ENCODE measurements around the gene COL6A3.

COL6A3 gene

DNA sequence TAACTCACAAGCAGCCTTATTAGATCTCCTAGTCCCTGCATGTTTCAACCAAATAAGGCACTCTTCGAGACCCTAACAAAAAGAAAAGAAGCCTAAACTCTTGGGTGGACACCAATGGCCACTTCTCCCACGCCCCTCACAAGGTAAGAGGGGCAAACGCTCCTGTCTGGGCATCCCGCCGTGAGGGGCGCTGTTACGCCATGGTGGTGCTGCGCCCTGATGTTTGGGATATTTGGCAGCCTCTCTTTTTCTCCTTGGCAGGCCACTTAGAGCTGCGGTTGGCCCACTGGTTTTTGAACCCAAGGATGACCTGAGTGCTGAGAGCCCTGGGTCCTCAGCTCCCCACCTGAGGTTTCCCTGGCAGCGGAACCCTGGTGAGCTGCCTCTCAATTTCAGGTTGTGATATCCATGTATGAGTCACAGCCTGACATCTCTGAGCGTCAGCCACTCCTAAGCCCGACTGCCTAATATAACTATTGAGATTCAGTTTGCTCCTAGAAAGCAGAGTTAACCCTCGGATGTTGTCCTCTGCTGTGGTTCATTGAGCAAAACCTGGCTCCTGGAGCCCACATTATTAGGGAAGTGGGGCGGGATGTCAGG, 103.3 kb downstream of the COL6A3 start:
- no peaks in the 10 kb centered on the region for H3K79me2 ChIP-seq (ENCODE audit: insufficient read depth, low read depth)
- no peaks in the 10 kb centered on the region for H3K27me3 ChIP-seq (ENCODE audit: insufficient read depth, low read depth)
- no peak overlapping the region for H3K4me3 ChIP-seq (IDR thresholded peaks at IDR 0.05; ENCODE audit: insufficient read depth, low read depth, low read length)
- no peak overlapping the region for H3K27ac ChIP-seq
- H3K4me2 ChIP-seq, result no peak overlapping the region
- H4K20me1 ChIP-seq (ENCODE audit: insufficient read depth), result no peaks in the 10 kb centered on the region
- TF ChIP-seq, protein P1, sequence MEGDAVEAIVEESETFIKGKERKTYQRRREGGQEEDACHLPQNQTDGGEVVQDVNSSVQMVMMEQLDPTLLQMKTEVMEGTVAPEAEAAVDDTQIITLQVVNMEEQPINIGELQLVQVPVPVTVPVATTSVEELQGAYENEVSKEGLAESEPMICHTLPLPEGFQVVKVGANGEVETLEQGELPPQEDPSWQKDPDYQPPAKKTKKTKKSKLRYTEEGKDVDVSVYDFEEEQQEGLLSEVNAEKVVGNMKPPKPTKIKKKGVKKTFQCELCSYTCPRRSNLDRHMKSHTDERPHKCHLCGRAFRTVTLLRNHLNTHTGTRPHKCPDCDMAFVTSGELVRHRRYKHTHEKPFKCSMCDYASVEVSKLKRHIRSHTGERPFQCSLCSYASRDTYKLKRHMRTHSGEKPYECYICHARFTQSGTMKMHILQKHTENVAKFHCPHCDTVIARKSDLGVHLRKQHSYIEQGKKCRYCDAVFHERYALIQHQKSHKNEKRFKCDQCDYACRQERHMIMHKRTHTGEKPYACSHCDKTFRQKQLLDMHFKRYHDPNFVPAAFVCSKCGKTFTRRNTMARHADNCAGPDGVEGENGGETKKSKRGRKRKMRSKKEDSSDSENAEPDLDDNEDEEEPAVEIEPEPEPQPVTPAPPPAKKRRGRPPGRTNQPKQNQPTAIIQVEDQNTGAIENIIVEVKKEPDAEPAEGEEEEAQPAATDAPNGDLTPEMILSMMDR (conservative IDR thresholded peaks at IDR 0.05; ENCODE audit: low read depth, low read length), result no peak
- no peak overlapping the region for H2AFZ ChIP-seq (ENCODE audit: low read depth)
- H3K36me3 ChIP-seq (ENCODE audit: insufficient read depth), result no peaks in the 10 kb centered on the region
- H3K4me1 ChIP-seq (ENCODE audit: low read depth, poor library complexity, severe bottlenecking), result no peaks in the 10 kb centered on the region
- H3K9ac ChIP-seq, result no peak overlapping the region

DNA sequence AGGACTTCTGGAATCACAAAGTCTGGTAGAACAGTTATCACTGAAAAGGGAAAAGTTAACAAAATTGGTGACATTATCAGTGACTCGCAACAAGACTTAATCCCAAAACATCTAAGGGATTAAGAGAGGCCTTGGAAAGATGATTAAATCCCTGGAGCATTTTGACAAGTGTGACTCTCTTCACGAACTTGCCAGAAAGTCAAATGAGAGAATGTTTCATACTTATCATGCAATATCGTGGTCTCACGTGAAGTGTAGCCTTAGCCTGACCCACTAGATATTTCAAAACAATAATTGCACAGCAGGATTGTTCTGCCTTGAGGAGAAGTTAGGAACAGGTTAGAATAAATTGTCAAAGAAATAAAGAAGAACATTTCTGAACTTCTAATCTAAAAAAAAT, 104.5 kb downstream of the COL6A3 start:
- H3K36me3 ChIP-seq (ENCODE audit: insufficient read depth), result no peaks in the 10 kb centered on the region
- H3K4me2 ChIP-seq, result no peak overlapping the region
- no peak overlapping the region for H3K27ac ChIP-seq
- no peaks in the 10 kb centered on the region for H3K4me1 ChIP-seq (ENCODE audit: low read depth, poor library complexity, severe bottlenecking)
- no peak overlapping the region for H2AFZ ChIP-seq (ENCODE audit: low read depth)
- H3K4me3 ChIP-seq (IDR thresholded peaks at IDR 0.05; ENCODE audit: insufficient read depth, low read depth, low read length), result no peak overlapping the region
- H4K20me1 ChIP-seq (ENCODE audit: insufficient read depth), result no peaks in the 10 kb centered on the region
- no peaks in the 10 kb centered on the region for H3K79me2 ChIP-seq (ENCODE audit: insufficient read depth, low read depth)
- no peaks in the 10 kb centered on the region for H3K27me3 ChIP-seq (ENCODE audit: insufficient read depth, low read depth)
- H3K9ac ChIP-seq, result no peak overlapping the region
- TF ChIP-seq, protein P1 (conservative IDR thresholded peaks at IDR 0.05; ENCODE audit: low read depth, low read length), result no peak

DNA sequence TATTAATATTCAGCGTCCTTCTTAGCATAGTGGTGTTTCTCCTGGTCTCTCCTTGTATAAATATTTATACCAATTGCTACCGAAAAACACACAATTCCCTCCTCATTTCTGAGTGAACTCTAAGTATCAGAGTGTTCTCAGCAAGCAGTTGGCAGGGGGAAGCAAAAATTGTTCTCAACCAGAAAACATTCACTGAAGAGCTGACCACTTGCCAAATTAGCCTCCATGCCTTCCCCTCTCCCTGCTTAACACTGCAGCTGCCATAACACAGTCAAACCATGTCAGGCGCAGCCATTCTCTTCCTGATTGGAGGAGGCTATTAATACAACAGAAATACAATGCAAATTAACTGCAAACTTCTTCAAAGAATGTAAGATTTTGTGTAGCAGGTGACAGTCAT, 105.0 kb downstream of the COL6A3 start:
- H3K27ac ChIP-seq, result no peak overlapping the region
- no peaks in the 10 kb centered on the region for H4K20me1 ChIP-seq (ENCODE audit: insufficient read depth)
- no peak overlapping the region for H3K9ac ChIP-seq
- H3K36me3 ChIP-seq (ENCODE audit: insufficient read depth), result no peaks in the 10 kb centered on the region
- no peaks in the 10 kb centered on the region for H3K27me3 ChIP-seq (ENCODE audit: insufficient read depth, low read depth)
- no peak overlapping the region for H3K4me2 ChIP-seq
- H3K4me3 ChIP-seq (IDR thresholded peaks at IDR 0.05; ENCODE audit: insufficient read depth, low read depth, low read length), result no peak overlapping the region
- H3K79me2 ChIP-seq (ENCODE audit: insufficient read depth, low read depth), result no peaks in the 10 kb centered on the region
- H3K4me1 ChIP-seq (ENCODE audit: low read depth, poor library complexity, severe bottlenecking), result no peaks in the 10 kb centered on the region
- H2AFZ ChIP-seq (ENCODE audit: low read depth), result no peak overlapping the region
- TF ChIP-seq, protein P1 (conservative IDR thresholded peaks at IDR 0.05; ENCODE audit: low read depth, low read length), result no peak

DNA sequence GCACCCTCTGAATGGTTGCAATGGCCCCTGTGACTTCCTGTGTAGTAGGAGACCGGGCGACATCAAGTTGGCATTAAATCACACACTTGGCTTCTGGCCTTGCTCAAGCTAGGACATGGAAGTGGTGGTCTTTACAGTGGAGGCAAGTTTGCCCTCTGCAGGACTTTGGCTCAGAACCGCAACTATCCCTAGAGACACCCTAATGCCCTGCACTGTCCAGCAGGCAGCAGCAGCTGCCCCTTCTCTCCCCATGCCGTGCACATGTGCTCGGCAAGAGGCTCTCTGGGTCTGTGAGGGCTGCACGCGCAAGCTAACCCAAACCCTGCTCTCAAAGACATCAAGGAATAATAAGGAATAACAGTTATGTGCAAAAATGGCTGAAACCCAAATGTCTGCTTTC, 106.5 kb downstream of the COL6A3 start:
- Histone ChIP-seq H3K4me3 (IDR thresholded peaks at IDR 0.05; ENCODE audit: insufficient read depth, low read depth, low read length) (no peak overlapping the region), H3K9ac (no peak overlapping the region), H3K79me2 (ENCODE audit: insufficient read depth, low read depth) (no peaks in the 10 kb centered on the region), H4K20me1 (ENCODE audit: insufficient read depth) (no peaks in the 10 kb centered on the region), H3K4me1 (ENCODE audit: low read depth, poor library complexity, severe bottlenecking) (no peaks in the 10 kb centered on the region), H3K27me3 (ENCODE audit: insufficient read depth, low read depth) (no peaks in the 10 kb centered on the region), H3K4me2 (no peak overlapping the region), H3K27ac (no peak overlapping the region), H3K36me3 (ENCODE audit: insufficient read depth) (no peaks in the 10 kb centered on the region), H2AFZ (ENCODE audit: low read depth) (no peak overlapping the region)
- TF ChIP-seq, protein P1 (conservative IDR thresholded peaks at IDR 0.05; ENCODE audit: low read depth, low read length), result no peak

Data from KMS-11 (cell line).